Gastrocnemius medialis (tissue), 4 donors: Measurements from ENCODE around the gene PTPN12. TPM values are rescaled to one million over a fixed set of nuclear protein-coding genes. Genes with fewer than 3 reads are reported as not detected.
"Not testable (repeated sequence)": the region's sequence is repeated elsewhere in the genome, so short reads cannot be mapped to it uniquely, and the experiment has no call there.

Experiments used
- ATAC-seq, 2 donors: fragments of 150-250 bp; one replicate each; pipeline ENCODE4 v1.9.1; 2016
- DNase-seq, 2 donors: peaks; one replicate each; pipeline ENCODE4 v3.0.0-alpha.2; 2019
- H3K27ac ChIP-seq, 4 donors: fragments of 200-600 bp; sonication (generic); 1 replicate in 1 of 4; 2 replicates in 3 of 4; pipeline ENCODE4 v1.5.1; 2016 to 2018; ENCODE audit warnings: mild to moderate bottlenecking in 2 of 4, moderate library complexity in 1 of 4
- H3K27me3 ChIP-seq, 3 donors: fragments of 200-600 bp; sonication (generic) in 2 of 3; 1 replicate in 1 of 3; 2 replicates in 2 of 3; pipeline versions ENCODE4 v1.5.1 to v1.6.0; 2016 to 2019; ENCODE audit warnings: mild to moderate bottlenecking in 1 of 3, moderate library complexity in 1 of 3
- H3K36me3 ChIP-seq, 2 donors: fragments of 200-600 bp; sonication (generic) in 1 of 2; one replicate each; pipeline ENCODE4 v1.5.1; 2017 to 2018
- H3K4me1 ChIP-seq, 2 donors: fragments of 200-600 bp; sonication (generic) in 1 of 2; one replicate each; pipeline ENCODE4 v1.5.1; 2016 to 2017; ENCODE audit warnings: mild to moderate bottlenecking in 2 of 2
- H3K4me3 ChIP-seq, 4 donors: fragments of 200-600 bp; sonication (generic) in 3 of 4; 1 replicate in 1 of 4; 2 replicates in 3 of 4; pipeline ENCODE4 v1.5.1; 2016 to 2019; ENCODE audit warnings: mild to moderate bottlenecking in 2 of 4
- H3K9me3 ChIP-seq, 3 donors: fragments of 200-600 bp; sonication (generic) in 2 of 3; 1 replicate in 1 of 3; 2 replicates in 2 of 3; pipeline ENCODE4 v1.5.1; 2016 to 2019
- CTCF ChIP-seq, 5 experiments: fragments of 450-650 bp in 3 of 5; fragments of 200-600 bp in 2 of 5; sonication (generic) in 2 of 5; IDR thresholded peaks in 4 of 5; conservative IDR thresholded peaks in 1 of 5; 1 replicate in 4 of 5; 2 replicates in 1 of 5; pipeline ENCODE4 v1.5.1; 2016 to 2019; ENCODE audit warnings: antibody characterized with exemption in 5 of 5, mild to moderate bottlenecking in 3 of 5, moderate library complexity in 3 of 5
- POLR2A ChIP-seq, 2 donors: fragments of 450-650 bp; IDR thresholded peaks; one replicate each; pipeline ENCODE4 v1.6.1; 2017; ENCODE audit warnings: antibody characterized with exemption in 2 of 2, mild to moderate bottlenecking in 2 of 2, moderate library complexity in 2 of 2
- in situ Hi-C, 4 donors: fragments of 200-750 bp; cut with MboI; loops; one replicate each; pipeline versions ENCODE4 v1.15.0 to v1.8.0; 2017; ENCODE audit warnings: low sequenced_read_pairs in 4 of 4
- intact Hi-C: fragments of 100-400 bp; cut with DNase I; formaldehyde crosslinking; loops from one replicate; pipeline ENCODE4 v1.15.1; 2023; ENCODE audit warnings: low total_unique reads
- total RNA-seq, 4 donors: library from RNA; depleted of rRNA; stranded (reverse); fragments of >200 nt; gene quantifications; one replicate each; pipeline versions ENCODE4 v1.1.0 to v1.2.3, GENCODE V29; 2016

Gene PTPN12
- total RNA-seq, 4 donors from 2014 or later: 22.7 to 38.0 (median 27.7) TPM

- H3K36me3 ChIP-seq: no peaks in the 10 kb centered on the region
- H3K27ac ChIP-seq: no peak overlapping the region
- no peak for DNase-seq
- no peaks in the 10 kb centered on the region for H3K27me3 ChIP-seq
- in situ Hi-C loops: loop anchor here in 1 of 4 donors (25.0 kb wide), 1 partner anchor 230 kb away; no protein-coding TSS in a partner anchor
- ATAC-seq: no peak
- H3K4me3 ChIP-seq: no peak overlapping the region
- no peak for TF ChIP-seq CTCF (IDR thresholded peaks at IDR 0.05 in 4 of 5, conservative IDR thresholded peaks at IDR 0.05 in 1 of 5)
- no peak for TF ChIP-seq POLR2A (IDR thresholded peaks at IDR 0.05)
- no peaks in the 10 kb centered on the region for H3K4me1 ChIP-seq
- no peaks in the 10 kb centered on the region for H3K9me3 ChIP-seq
- intact Hi-C loops: no loop called here
Measured at GRCh38 chr7:77532247-77532646, 4.8 kb upstream of the PTPN12 start.

- H3K4me1 ChIP-seq, H3K36me3 ChIP-seq, intact Hi-C loops, H3K9me3 ChIP-seq, ATAC-seq, H3K27me3 ChIP-seq, DNase-seq, H3K27ac ChIP-seq, H3K4me3 ChIP-seq: not testable (repeated sequence)
- in situ Hi-C loops: loop anchor here in 1 of 4 donors (25.0 kb wide), 1 partner anchor 230 kb away; no protein-coding TSS in a partner anchor
Measured at GRCh38 chr7:77532732-77533131, 4.4 kb upstream of the PTPN12 start.

- intact Hi-C loops, ATAC-seq: not testable (repeated sequence)
Measured at GRCh38 chr7:77534046-77534445, 3.0 kb upstream of the PTPN12 start.

DNA sequence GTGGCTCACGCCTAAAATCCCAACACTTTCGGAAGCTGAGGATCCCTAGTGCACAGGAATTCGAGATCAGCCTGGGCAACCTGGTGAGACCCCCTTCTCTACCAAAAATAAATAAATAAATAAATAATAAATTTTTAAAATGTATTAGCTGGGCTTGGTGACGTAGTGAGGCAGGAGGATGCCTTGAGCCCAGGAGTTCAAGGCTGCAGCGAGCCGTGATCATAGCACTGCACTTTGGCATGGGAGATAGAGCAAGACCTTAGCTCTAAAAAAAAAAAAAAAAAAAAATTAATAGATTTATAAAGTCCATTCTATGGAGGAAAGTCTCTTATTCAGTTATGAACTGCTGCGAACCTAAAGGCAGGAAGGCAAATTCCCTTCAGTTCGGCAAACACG, 1.1 kb upstream of the PTPN12 start:
- in situ Hi-C loops: loop anchor here in 1 of 4 donors (25.0 kb wide), 1 partner anchor 226 kb away; no protein-coding TSS in a partner anchor
- H3K36me3 ChIP-seq: no peaks in the 10 kb centered on the region
- no peaks in the 10 kb centered on the region for H3K9me3 ChIP-seq
- no peak for ATAC-seq
- intact Hi-C loops: loop anchor here (2.0 to 5.0 kb wide), 2 partner anchors 263 to 486 kb away; partner anchors contain the start of genes PHTF2 and TMEM60
- no peak for DNase-seq
- no peak for TF ChIP-seq CTCF (IDR thresholded peaks at IDR 0.05 in 4 of 5, conservative IDR thresholded peaks at IDR 0.05 in 1 of 5)
- TF ChIP-seq POLR2A (IDR thresholded peaks at IDR 0.05): no peak
- no peaks in the 10 kb centered on the region for H3K27me3 ChIP-seq
- H3K4me1 ChIP-seq: peaks cover 10 to 17% of the 10 kb centered on the region in 2 donors
- H3K27ac ChIP-seq: peak overlapping the region; percentile 86 to 92 (median 90)
- H3K4me3 ChIP-seq: peak overlapping the region; percentile 68 to 91 (median 85)

More at GRCh38 chr7:77534046-77534445, 3.0 kb upstream of the PTPN12 start:
- not testable (repeated sequence) for H3K27me3 ChIP-seq, H3K4me3 ChIP-seq, H3K4me1 ChIP-seq, H3K9me3 ChIP-seq, DNase-seq, H3K27ac ChIP-seq, H3K36me3 ChIP-seq
- in situ Hi-C loops: loop anchor here in 1 of 4 donors (25.0 kb wide), 1 partner anchor 228 kb away; no protein-coding TSS in a partner anchor

DNA sequence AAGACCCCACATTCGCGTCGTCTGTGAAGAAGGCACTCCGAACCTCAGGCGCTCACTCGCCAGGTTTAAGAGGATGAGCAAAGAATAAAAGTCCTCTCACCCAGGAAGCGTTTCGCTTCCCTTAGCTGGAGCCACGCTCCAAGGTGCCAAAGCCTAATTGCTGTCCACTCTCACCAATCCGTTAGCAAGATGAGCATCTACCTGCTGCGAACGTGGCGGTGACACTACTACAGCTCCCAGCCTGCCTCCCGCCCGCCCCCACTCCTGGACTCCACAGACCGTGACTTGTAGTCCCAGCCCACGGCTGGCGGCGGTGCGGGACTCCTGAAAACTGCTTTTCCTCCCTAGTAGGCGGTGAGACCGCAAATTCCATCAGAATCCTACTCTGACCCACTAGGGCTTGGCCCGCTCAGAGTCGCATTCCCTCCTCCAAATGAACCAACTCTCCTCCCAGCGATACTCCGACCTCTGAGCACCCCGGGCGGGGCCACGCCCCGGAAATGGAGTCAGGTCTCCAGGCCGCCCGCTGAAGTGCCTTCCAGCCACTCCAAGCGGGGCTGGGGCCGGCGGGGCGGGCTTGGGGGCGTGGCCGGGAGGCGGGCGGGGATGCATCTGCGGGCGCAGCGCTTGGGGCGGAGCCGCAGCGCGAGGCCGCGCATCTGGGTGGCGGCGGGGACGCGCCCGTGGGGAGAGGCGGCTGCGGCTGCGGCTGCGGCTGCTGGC, 521 bp upstream of the PTPN12 start:
- Histone ChIP-seq H3K4me1 (peaks cover 16 to 23% of the 10 kb centered on the region in 2 donors), H3K9me3 (no peaks in the 10 kb centered on the region), H3K36me3 (no peaks in the 10 kb centered on the region), H3K4me3 (peak overlapping the region; percentile 84 to 99 (median 88)), H3K27me3 (no peaks in the 10 kb centered on the region), H3K27ac (peak overlapping the region; percentile 89 to 99 (median 92))
- peak; percentile 96 to 97 for DNase-seq
- in situ Hi-C loops (loop anchor here in 1 of 4 donors (25.0 kb wide), 1 partner anchor 226 kb away; no protein-coding TSS in a partner anchor), intact Hi-C loops (loop anchor here (1.0 to 5.0 kb wide), 3 partner anchors 160 to 486 kb away; partner anchors contain the start of genes PHTF2, RSBN1L and TMEM60)
- TF ChIP-seq POLR2A (IDR thresholded peaks at IDR 0.05) (peak; percentile 89 to 96), CTCF (IDR thresholded peaks at IDR 0.05 in 4 of 5, conservative IDR thresholded peaks at IDR 0.05 in 1 of 5) (no peak)
- ATAC-seq: peak; percentile 84 to 87
